Right ventricle myocardium superior (tissue), 1 donor: ENCODE results near the gene C17orf107. TPM values are rescaled to one million over a fixed set of nuclear protein-coding genes. Genes with fewer than 3 reads are reported as not detected.

Experiments
- ATAC-seq: fragments of 200-7000 bp; cut with Tn5 transposase; one replicate; pipeline ENCODE4 v1.9.1; 2020; ENCODE audit warnings: mild to moderate bottlenecking; ENCODE audit not compliant: poor library complexity
- DNase-seq: peaks from one replicate; pipeline ENCODE4 v3.0.0-alpha.2; 2020
- intact Hi-C: fragments of 100-400 bp; cut with DNase I; formaldehyde crosslinking; loops from one replicate; pipeline ENCODE4 v1.11.2; 2022
- total RNA-seq: library from RNA; stranded (reverse); fragmentation: NEBNext Ultra II Directional; extraction: Animal tissue kit (Norgen Biotek cat#: 25700); gene quantifications from one replicate; pipeline ENCODE4 v1.2.1, GENCODE V29; 2021
- donor health status: DM: no; HTN: yes; CAD: no; lungs with severe emphysema.

C17orf107 gene
- total RNA-seq, 1 donor from 2014 or later, result 0.51 TPM

- no peak for ATAC-seq
- no peak for DNase-seq
- intact Hi-C loops, result no loop called here
Measured at GRCh38 chr17:4942760-4943508, 43.6 kb downstream of the C17orf107 start.

GRCh38 chr17:4944163-4944553 is 44.8 kb downstream of the C17orf107 start:
- intact Hi-C loops, result no loop called here
- ATAC-seq (no peak), DNase-seq (no peak)

- intact Hi-C loops, result no loop called here
- ATAC-seq, result no peak
- no peak for DNase-seq
Measured at GRCh38 chr17:4944554-4945175, 45.3 kb downstream of the C17orf107 start.

GRCh38 chr17:4945176-4945943 is 46.0 kb downstream of the C17orf107 start:
- peak; percentile 84 for DNase-seq
- no peak for ATAC-seq
- intact Hi-C loops, result no loop called here

- DNase-seq, result no peak
- intact Hi-C loops, result no loop called here
- no peak for ATAC-seq
Measured at GRCh38 chr17:4945944-4946280, 46.6 kb downstream of the C17orf107 start.

GRCh38 chr17:4946312-4946976 is 47.1 kb downstream of the C17orf107 start:
- ATAC-seq (no peak), DNase-seq (no peak)
- intact Hi-C loops, result no loop called here

- DNase-seq (no peak), ATAC-seq (no peak)
- intact Hi-C loops, result no loop called here
Measured at GRCh38 chr17:4947010-4947410, 47.7 kb downstream of the C17orf107 start.

GRCh38 chr17:4947411-4948165 is 48.3 kb downstream of the C17orf107 start:
- DNase-seq, result peak; percentile 81
- intact Hi-C loops, result no loop called here
- peak; percentile 39 for ATAC-seq

GRCh38 chr17:4948166-4948930 is 49.0 kb downstream of the C17orf107 start, which contains the start of gene PFN1:
Gene PFN1, minus strand, starts transcription at chr17:4948530. Its CDS starts 136 bp downstream, at chr17:4948394.
- DNase-seq, result peak; percentile 94
- intact Hi-C loops, result no loop called here
- peak; percentile 80 for ATAC-seq

- intact Hi-C loops, result no loop called here
- peak; percentile 84 for ATAC-seq
- DNase-seq, result peak; percentile 91
Measured at GRCh38 chr17:4948931-4949320, 49.6 kb downstream of the C17orf107 start.

GRCh38 chr17:4949321-4950074 is 50.2 kb downstream of the C17orf107 start:
- DNase-seq, result peak; percentile 85
- peak; percentile 32 for ATAC-seq
- intact Hi-C loops, result loop anchor here (2.0 kb wide), 1 partner anchor 17 kb away; the partner anchor contains the start of gene SPAG7

- ATAC-seq (peak; percentile 1), DNase-seq (peak; percentile 87)
- intact Hi-C loops, result loop anchor here (2.0 kb wide), 1 partner anchor 17 kb away; the partner anchor contains the start of gene SPAG7
Measured at GRCh38 chr17:4950075-4950745, 50.9 kb downstream of the C17orf107 start.

- no peak for ATAC-seq
- intact Hi-C loops, result loop anchor here (2.0 kb wide), 1 partner anchor 16 kb away; the partner anchor contains the start of gene SPAG7
- DNase-seq, result peak; percentile 66
Measured at GRCh38 chr17:4950746-4951204, 51.4 kb downstream of the C17orf107 start, which contains the start of gene ENO3. Gene ENO3, plus strand, starts transcription at chr17:4951119. Its CDS starts 711 bp downstream, at chr17:4951830.

- ATAC-seq (no peak), DNase-seq (no peak)
- intact Hi-C loops, result loop anchor here (2.0 kb wide), 1 partner anchor 15 kb away; the partner anchor contains the start of gene SPAG7
Measured at GRCh38 chr17:4951486-4951885, 52.1 kb downstream of the C17orf107 start.
